Measurements from ENCODE around the gene ZNG1A.
"Not testable (repeated sequence)": the region's sequence is repeated elsewhere in the genome, so short reads cannot be mapped to it uniquely, and the experiment has no call there.

The ZNG1A gene

DNA sequence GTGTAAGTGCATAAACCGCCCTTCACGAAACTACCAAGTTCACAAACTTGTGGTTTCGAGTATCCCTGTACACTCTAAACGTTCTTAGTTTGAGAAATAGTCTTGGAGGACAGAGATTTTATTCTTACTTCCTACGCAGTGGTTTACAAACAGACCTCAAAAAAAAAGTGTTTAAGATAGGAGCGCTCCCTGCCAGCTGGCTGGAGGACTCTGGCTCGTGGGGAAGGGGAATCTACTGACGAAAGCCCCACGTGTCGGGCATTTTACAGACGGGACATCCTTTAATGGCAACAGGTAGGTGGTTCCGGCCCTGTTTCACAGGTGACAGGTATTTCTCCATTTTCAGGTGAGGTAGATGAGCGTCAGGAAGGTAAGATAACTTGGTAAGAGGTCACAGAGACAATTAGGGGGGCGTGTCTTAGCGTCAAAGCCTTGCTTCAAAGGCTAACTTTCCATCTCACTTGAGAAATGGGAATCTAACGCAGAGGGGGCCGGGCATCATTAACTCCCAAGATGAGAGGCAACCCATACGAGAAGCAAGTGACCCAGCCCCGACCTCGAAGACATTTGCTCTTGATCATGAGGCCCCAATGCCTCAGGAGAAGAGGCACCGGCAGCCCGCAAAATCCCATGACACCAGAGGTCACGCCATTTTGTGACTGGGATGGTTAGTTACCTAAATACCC lies 573 bp downstream of the ZNG1A start:
- DNase-seq (ENCODE audit: low spot score), result not testable (repeated sequence)

DNA sequence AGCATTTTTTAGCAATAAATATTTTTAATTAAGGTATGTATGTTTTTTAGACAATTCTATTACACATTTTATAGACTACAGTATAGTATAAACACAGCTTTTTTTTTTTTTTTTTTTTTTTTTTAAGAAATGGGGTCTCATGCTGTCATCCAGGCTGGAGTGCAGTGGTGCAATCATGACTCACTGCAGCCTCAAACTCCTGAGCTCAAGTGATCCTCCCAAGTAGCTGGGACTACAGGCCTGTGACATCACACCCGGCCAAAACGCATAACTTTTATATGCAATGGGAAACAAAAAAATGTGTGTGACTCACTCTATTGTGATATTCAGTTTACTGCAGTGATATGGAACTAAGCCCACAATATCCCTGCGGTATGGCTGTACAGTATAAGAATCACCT lies 9.1 kb downstream of the ZNG1A start:
- not testable (repeated sequence) for DNase-seq (ENCODE audit: low spot score)

DNA sequence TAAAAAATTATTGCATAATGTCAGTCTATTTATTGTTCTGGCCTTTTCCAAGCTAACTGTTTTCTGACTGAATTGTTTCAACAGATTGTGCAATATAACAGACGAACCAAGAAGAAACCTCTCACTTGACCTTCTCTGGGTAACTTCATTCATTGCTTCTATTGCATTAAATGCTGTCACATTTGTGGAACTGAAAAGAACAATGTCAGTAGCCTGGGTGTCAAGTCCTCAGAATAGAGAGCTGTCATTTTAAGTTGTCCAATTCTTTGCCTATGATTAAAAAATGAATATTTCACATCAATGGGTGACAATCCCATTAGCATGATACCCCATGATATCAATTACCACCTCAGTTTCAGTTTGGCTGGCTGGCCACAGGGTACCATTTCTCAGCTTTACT lies 19.0 kb downstream of the ZNG1A start:
- not testable (repeated sequence) for DNase-seq (ENCODE audit: low spot score)

DNA sequence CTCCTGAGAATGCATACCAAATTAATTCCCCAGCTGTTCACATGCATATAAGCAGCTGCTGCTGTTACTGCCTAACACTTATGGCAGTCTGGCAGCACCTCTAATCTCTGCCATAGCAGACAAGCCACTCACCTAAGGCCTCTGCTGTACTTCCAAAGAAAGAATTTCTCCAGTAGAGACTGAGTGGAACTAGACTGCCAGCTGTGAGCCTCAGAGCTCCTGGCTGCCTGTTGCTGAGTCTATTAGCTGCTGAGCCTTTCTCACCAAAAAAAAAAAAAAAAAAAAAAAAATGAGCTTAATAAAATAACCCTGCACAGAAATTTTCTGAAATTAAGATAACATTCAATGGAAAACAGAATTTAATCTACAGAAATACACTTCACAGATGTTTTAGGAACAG lies 27.7 kb downstream of the ZNG1A start:
- DNase-seq (ENCODE audit: low spot score), result not testable (repeated sequence)

DNA sequence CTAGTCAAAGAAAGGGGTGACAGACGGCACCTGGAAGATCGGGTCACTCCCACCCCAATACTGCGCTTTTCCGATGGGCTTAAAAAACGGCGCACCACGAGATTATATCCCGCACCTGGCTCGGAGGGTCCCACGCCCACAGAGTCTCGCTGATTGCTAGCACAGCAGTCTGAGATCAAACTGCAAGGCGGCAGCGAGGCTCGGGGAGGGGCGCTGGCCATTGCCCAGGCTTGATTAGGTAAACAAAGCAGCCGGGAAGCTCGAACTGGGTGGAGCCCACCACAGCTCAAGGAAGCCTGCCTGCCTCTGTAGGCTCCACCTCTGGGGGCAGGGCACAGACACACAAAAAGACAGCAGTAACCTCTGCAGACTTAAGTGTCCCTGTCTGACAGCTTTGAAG lies 39.0 kb downstream of the ZNG1A start:
- DNase-seq (ENCODE audit: low spot score), result not testable (repeated sequence)

DNA sequence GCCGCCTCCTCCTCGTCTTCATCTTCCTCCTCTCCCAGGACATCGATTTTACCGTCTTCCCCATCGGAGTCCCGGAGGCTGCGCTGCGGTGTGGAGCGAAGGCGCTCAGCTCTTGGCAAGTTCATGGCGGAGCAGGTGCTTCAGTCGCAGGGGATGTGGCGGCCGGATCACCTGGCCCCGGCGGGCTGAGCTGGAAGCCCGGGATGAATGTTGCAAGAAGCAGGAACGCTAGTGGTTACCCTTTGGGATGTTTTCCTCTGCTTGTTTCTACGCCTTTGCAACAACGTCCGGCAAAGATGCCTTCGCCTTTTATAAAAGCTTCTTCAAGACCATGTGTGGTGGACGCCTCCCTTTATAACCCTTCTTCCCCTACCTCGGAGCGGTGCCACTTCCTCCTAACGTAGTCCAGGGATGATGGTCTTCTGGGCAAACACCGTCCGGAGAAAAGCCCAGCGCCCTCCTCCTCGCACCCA lies 60.8 kb downstream of the ZNG1A start, which contains the start of gene FOXD4:
Gene FOXD4, minus strand, starts transcription at position 423 of the 473 bp plus-strand sequence. Its CDS starts 298 bp downstream, at position 125.
- DNase-seq (ENCODE audit: low spot score), result not testable (repeated sequence)

DNA sequence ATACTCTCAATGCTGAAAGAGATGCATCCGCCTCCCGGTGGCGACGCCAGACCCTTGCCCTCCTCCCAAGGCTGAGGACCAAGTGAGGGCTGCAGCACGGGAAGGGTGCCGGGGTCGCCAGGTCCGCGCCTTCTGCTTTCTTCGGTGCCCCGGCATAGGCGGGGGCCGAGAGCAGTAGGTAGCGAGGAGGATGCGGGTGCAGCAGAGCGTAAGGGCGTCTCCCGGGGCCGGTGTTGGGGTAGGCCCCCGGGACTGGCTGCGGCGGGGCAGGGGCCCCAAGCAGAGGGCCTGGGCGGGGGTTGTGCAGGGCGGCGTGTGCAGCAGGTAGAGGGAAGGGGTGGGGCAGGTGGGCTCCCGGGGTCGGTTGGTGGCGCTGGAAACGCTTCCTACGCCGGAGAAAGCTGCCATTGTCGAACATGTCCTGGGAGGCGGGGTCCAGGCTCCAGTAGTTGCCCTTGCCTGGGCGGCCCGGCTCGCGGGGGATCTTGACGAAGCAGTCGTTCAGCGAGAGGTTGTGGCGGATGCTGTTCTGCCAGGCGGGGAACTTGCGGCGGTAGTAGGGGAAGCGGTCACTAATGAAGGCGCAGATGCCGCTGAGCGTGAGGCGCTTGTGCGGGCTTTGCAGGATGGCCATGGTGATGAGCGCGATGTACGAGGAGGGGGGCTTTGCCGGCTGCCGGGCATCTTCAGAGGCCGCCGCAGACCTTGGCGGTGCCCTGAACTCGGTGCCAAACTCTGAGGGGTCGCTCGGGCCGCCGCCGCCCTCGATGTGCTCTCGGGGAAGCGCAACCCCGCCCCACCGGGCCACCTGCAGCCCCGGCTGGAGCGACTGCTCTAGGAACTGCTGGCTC lies 61.5 kb downstream of the ZNG1A start:
- DNase-seq (ENCODE audit: low spot score), result not testable (repeated sequence)

DNA sequence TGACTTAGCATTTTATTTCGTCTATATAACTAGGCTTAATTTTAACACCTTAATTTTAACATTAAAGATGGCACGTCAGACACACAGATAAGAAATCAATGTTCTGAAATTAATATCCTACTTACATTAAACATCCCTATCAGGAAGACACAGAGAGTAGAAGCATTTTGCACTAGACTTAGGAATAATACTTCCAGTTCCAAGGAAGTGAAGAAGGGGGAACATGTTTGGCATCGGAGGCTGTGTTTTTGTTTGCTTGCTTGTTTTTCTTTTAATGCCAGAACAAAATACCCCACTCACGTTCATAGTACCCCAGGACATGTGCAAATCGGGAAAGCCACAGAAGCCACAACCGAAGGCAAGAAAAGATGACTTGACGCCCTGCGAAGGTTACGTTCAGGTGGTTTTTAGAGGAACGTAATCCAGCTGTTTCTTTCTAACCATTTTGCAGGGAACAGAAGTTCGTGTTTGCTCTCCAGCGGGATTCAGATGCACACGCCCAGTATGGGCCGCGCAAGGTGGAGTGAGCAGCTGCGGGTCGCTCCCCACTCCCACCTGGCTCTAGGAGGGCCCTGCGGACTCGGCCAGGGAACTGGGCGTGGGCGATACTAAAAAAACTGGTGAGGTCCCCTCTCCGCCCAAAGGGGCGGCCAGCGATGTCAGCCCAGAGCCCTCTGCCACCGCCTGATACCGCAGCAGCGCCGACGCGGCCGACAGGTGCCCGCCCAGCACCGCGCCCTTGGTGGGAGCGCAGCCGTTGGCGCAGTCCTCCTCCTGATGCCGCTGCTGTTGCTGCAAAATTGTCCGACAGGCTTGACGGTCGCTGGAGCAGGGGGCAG lies 62.4 kb downstream of the ZNG1A start:
- DNase-seq (ENCODE audit: low spot score), result not testable (repeated sequence)

DNA sequence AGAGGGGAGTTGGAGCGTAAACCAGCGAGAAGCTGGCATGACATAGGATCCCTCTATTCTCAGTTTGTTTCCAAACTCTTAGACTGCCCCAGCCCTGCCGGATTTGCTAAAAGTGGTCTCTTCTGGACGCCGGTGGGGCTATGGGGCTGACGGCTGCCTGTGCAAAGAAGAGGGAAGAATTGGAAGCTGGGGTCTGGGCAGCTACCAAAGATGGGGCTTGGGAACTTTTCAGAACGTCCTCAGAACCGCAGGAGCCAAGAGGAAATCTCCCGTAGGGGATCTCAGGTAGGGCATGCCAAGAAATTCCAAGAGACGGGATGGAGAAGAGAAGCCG lies 63.8 kb downstream of the ZNG1A start:
- not testable (repeated sequence) for DNase-seq (ENCODE audit: low spot score)

DNA sequence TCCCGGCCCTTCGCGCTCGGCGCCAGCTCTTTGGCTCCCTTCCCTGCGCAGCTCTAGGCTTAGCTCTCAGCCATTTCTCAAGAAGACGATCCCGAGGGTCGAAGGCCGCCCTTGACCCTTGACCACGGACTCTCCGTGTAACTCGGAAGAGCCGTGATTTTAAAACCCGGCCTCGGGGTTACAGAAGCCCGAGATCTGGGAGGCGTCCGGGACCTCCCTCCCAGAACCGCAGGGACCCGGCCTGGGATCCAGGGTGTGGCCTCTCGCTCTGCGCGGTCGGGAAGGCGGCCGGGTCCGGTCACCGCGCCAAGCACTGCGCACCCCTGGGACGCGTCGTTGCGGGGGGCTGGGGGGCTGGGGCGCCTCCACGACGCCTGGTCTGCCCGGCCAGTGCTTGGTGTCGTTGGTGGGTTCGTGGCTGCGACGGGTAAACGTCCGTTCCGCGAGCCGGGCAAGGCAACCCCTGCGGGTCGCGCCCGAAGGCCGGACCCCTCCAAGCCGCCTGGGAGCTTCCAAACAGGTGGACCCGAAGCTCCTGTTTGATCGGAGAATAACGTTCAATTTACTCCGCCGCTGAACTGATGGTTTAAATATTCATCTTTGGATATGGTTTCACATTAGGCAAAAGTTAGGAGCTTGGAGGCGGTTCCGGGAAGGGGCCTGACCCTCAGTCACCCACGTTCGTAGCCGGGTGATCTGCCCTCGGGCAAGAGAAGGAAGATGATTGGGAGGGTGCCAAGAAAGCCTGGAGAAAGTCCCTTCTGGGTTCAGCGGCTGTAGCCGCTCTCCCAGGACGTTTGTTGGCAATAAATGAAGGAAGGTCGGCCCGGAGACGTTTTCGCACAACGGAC lies 64.4 kb downstream of the ZNG1A start:
- not testable (repeated sequence) for DNase-seq (ENCODE audit: low spot score)

DNA sequence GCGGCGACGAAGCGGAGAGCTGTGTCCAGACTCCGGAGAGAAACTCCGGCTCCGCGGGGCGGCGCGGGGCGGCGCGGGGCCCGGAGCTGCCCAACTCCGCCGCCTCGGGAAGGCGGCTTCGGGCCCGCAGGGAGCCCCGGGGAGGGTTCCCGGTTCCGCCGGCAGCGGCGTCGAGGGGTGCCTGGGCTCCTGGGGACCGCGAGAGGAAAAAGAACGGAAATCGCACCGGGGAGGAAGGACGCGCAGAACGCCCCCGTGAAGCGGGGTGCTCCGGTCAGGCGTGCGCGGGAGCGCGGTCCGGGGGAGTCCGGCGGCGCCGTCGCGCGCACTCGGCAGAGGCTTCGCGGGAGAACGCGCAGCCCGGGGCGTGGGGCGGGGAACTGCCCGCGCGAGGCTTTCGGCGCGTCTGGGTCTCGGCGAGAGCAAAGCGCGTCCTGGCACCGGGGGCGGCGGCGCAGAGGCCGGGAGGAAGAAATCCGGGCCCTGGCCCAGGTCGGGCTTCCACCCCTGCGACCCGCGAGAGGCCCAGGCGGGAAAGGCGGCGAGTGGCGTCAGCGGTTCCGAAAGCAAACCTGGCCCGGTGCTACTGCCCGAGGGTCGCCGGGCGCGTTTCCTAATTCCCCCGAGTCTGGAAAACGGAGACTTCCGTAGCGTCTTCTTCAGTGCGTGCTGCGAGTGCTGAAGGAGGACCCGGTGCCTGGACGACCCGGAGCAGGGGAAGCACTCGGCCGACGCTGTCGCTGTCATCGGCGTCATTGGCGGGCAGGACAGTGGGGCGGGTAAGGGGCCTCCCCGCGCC lies 65.2 kb downstream of the ZNG1A start:
- peak; percentile 46 for DNase-seq (ENCODE audit: low spot score)

DNA sequence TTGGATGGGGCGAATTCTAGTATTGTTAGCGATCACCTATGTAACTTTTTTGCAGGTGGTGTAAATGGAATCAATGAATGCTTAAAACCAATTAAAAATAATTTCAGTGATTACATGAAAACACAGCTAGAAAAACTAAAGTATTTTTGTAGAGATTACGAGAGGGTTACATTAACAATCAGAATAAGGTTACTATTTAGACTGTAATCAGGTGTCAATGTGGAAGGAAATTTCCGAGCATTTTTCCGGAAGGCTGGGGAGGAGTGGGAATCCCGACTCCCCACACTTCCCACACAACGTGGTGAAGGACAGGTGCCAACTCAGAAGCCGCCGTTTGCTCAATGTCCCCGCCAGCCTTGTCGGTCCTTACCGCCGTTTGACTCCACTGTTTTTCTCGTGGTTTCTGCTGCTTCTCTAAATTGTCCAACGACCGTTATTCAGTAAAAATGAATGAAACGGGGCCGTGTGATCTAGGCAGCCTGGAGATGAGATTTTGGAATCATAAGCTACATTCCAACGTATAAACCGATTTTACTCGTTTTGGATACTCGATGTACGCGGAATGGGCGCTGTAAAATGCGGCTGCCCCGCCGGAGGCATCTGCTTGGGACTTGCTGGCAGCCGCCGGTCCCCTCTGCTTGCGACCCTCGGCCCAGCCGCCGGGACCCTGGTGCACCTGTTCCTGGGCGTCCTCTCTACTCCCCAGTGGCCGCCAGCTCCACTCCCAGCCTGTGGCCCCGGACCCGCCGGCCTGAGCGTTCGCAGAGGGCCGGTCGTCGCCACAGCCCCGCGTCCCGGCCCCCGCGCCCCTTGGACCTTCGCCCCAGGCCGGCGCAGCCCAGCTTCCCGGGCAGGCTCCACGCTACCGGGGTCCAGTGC lies 66.0 kb downstream of the ZNG1A start:
- not testable (repeated sequence) for DNase-seq (ENCODE audit: low spot score)

DNA sequence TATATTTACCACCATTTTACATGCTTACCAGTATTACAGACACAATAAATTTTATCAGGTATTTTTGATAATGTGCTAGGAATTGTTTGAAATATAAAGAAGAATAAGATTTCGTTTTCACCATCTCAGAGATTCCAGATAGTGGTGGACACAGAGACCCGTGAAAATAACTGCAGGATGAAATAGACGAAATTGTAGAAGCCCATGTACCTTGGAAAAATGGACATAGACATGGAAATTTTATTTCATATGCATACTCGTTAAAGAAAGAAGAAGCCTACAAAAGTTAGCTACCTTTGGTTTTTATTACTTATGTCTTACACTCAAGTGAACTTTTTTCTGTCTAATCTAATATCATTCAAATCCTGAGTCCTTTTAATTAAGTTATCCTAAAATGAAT lies 68.2 kb downstream of the ZNG1A start:
- not testable (repeated sequence) for DNase-seq (ENCODE audit: low spot score)

DNA sequence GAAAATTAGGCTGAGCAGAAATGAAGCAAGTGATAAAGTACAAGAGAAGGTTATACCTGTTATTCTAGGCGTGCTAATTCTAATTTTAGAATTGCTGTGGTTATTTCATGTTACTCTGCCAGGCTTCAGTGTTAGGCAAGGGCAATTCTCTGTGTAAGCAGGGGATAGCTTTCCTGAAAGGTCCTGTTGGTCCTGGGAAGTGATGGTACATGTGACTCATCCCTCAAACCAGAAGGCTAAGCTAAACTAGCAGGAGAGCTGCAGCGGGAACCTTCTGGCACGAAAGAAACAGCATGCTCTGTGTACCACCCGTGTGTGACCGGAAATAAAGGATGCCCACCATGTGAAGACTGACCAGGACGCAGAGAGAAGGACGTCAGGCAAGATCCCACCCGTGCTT lies 69.3 kb downstream of the ZNG1A start:
- not testable (repeated sequence) for DNase-seq (ENCODE audit: low spot score)

DNA sequence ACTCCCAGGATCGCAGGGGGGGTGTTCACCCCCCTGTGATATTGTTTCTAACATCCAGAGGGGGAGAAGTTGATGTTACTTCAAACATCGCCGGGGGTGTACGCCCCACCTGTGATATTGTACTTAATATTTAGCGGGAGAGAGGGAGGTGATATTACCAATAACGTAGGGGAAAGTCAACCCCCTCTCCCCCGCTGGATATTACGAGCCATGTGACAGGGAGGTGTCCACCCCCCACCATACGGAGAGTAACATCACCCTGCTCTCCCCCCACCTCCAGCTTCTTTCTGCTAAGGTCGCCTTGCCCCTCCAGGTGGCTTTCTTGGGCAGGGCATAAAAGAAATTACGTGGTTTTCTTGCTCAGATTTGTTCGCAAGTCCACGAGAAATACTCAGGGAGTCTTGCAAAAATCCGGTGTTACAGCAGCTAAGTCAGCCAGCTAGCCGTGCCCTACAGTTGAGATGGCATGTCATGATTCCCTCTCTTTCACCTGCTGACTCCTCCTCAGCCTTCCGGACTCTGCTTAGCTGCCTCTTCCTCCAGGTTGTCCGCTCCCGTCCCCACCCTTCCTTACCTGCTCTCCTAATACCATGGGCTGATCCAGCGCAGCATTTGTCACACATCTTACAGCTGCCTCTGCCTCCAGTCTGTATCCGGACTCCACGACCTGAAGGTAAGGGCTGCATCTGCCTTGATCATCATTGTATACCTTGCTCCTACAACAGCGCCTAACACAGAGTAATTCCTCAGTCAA lies 69.9 kb downstream of the ZNG1A start:
- not testable (repeated sequence) for DNase-seq (ENCODE audit: low spot score)

DNA sequence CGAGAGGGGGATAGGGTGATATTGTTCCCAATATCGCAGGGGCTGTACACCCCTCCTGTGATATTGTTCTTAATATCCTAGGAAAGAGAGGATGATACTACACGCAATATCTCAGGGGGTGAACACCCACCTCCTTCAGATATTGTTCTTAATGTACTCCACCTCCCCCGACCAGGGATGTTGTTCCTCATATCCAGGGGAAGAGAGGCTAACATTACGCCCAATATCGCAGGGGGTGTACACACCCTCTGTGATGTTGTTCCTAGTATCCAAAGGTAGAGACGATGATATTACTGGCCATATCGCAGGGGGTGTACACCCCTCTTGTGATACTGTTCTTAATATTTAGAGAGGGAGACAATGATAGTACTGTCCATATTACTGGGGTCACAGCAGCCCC lies 72.9 kb downstream of the ZNG1A start:
- DNase-seq (ENCODE audit: low spot score), result not testable (repeated sequence)

DNA sequence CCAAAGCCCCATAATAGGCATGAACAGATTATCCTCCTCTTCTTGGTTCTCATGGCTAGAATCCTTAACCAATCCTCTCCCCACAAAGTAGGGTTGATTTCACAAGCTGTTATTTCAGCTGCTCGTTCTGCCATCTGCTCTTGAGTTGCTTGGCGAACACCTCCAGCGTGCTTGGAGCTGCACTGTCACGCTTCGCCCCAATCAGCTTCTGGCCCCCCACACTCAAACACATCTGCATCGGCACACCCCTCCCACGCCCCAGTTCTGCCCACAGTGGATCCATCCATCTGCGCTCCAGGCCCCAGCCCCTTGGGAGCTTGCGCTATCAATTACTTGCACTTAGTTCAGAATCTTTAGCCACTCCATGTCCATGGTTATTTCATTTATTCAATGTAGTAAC lies 78.4 kb downstream of the ZNG1A start:
- not testable (repeated sequence) for DNase-seq (ENCODE audit: low spot score)

DNA sequence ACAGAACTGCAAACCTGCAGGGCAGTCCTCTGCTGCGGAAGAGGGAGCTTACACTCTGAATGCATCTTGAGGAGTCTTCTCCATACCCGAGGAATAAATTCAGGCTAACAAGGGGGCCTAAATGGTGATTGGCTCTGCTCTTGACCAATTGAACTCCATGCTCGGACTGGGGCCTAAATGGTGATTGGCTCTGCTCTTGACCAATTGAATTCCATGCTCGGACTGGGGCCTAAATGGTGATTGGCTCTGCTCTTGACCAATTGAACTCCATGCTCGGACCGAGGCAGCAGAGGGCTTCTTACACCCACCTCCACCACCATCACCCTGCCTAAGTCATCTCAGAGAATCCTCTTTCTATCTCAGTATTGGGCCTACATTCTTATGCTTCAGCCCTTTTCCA lies 79.0 kb downstream of the ZNG1A start:
- DNase-seq (ENCODE audit: low spot score), result not testable (repeated sequence)

DNA sequence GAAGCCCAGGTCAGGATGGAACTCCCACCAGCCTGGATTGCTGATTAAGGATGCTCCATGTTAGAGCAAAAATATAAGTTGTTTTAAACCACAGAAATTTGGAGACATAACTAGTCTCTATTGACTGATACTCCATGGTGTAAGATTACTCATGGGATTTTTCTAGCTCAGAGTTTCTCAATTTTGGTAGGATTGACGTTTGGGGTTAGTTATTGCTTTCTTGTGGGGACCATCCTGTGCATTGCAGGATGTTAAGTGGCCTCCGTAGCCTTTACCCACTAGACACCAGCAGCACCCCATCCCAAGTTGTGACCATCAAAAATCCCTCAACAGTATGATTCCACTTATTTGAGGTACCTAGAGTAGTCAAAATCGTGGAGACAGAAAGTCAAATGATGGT lies 80.1 kb downstream of the ZNG1A start:
- DNase-seq (ENCODE audit: low spot score), result not testable (repeated sequence)

Data from HuH-7.5 (cell line).